Measurements from ENCODE around the gene ZNF184.

Gene ZNF184

GRCh38 chr6:27422651-27423332 is 50.1 kb downstream of the ZNF184 start:
- H3K36me3 Mint-ChIP-seq, result no peaks in the 10 kb centered on the region
- H3K4me3 Mint-ChIP-seq, result no peak overlapping the region
- no peaks in the 10 kb centered on the region for H3K4me1 Mint-ChIP-seq
- ATAC-seq (replicated peaks) (no peak), DNase-seq (no peak)
- H3K9me3 Mint-ChIP-seq, result peaks cover 4 to 5% of the 10 kb centered on the region in 2 donors
- no peak overlapping the region for H3K27ac Mint-ChIP-seq
- peaks cover 9 to 16% of the 10 kb centered on the region in 2 donors for H3K27me3 Mint-ChIP-seq

DNA sequence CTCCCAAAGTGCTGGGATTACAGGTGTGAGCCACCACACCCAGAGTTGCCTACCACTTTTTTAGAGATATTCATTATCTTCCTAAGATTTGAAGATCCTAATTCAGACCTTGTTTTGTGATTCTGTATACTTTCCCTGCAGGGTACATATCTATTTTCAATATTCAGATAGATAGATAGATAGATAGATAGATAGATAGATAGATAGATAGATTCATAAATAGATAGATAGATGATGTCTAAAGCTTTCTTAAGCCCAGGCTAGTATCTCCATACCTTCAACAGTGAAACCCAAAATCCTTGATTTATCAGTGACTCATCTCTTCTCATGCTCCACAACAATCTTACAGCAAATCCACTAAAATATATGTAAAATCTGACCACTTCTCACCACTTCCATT is 53.5 kb downstream of the ZNF184 start:
- DNase-seq (no peak), ATAC-seq (replicated peaks) (no peak)
- H3K36me3 Mint-ChIP-seq, result no peaks in the 10 kb centered on the region
- peaks cover 9 to 22% of the 10 kb centered on the region in 2 donors for H3K27me3 Mint-ChIP-seq
- H3K9me3 Mint-ChIP-seq, result peaks cover 4 to 8% of the 10 kb centered on the region in 2 donors
- no peak overlapping the region for H3K4me3 Mint-ChIP-seq
- no peaks in the 10 kb centered on the region for H3K4me1 Mint-ChIP-seq
- no peak overlapping the region for H3K27ac Mint-ChIP-seq

DNA sequence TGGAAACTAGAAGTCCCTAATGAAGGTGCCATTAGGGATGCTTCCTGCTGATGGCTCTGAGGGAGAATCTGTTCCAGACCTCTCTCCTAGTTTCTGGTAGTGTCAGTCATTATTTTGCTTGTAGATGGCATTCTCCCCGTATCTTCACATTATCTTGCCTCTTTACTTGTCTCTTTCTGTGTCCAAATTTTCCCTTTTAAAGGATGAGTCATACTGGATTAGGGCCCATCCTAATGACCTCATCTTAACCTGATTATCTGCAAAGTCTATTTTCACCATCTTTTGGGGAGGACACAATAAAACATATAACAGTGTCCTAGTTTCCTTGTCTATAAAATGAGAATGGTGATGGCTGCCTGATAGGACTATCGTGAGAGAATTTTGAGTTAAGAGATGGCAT is 57.0 kb downstream of the ZNF184 start:
- H3K4me3 Mint-ChIP-seq, result no peak overlapping the region
- no peaks in the 10 kb centered on the region for H3K36me3 Mint-ChIP-seq
- no peak for DNase-seq
- no peak overlapping the region for H3K27ac Mint-ChIP-seq
- peaks cover 9 to 12% of the 10 kb centered on the region in 2 donors for H3K27me3 Mint-ChIP-seq
- no peak for ATAC-seq (replicated peaks)
- peaks cover 0 to 5% of the 10 kb centered on the region in 2 donors for H3K9me3 Mint-ChIP-seq
- no peaks in the 10 kb centered on the region for H3K4me1 Mint-ChIP-seq

DNA sequence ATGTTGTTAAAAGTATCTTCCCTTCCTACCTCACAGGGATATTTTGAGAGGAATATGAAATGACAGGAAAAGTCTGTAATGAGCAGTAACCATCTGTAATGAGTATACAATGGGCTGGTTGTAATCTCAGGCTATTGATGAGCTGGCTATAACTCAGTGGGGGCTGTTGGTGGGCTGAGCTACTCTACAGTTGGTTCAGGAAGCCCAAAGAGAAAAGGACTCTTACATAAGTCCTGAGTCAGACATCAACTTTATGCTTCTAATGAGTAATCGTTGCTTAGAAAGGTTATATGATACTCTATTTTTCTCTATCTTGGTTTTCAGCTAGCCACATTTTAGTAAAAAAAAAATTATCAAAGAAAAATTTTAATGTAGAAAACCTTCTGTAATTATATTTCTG is 57.9 kb downstream of the ZNF184 start:
- Mint-ChIP-seq H3K36me3 (no peaks in the 10 kb centered on the region), H3K4me3 (no peak overlapping the region), H3K9me3 (peaks cover 0 to 5% of the 10 kb centered on the region in 2 donors), H3K27me3 (peaks cover 5 to 10% of the 10 kb centered on the region in 2 donors), H3K4me1 (no peaks in the 10 kb centered on the region), H3K27ac (no peak overlapping the region)
- no peak for DNase-seq
- no peak for ATAC-seq (replicated peaks)

DNA sequence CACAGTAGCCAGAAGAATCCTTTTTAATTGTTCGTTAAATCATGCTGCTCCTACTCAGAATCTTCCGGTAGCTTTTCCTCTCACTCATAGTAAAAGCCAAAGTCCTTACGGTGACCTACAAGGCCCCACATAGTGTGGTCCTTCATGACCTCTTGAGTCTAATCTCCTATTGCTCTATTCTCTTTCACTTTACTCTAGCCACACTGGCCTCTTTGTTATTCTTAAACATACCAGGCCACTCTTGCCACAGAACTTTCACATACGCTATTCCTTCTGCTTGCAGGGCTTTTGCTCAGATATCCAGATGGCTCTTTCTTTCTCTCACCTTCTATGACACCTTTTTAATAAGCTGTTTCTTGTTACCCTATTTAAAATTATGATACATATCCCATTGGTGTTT is 58.6 kb downstream of the ZNF184 start:
- Mint-ChIP-seq H3K27ac (no peak overlapping the region), H3K36me3 (no peaks in the 10 kb centered on the region), H3K4me1 (no peaks in the 10 kb centered on the region), H3K4me3 (no peak overlapping the region), H3K9me3 (peaks cover 0 to 3% of the 10 kb centered on the region in 2 donors), H3K27me3 (peaks cover 0 to 6% of the 10 kb centered on the region in 2 donors)
- no peak for ATAC-seq (replicated peaks)
- DNase-seq, result no peak

DNA sequence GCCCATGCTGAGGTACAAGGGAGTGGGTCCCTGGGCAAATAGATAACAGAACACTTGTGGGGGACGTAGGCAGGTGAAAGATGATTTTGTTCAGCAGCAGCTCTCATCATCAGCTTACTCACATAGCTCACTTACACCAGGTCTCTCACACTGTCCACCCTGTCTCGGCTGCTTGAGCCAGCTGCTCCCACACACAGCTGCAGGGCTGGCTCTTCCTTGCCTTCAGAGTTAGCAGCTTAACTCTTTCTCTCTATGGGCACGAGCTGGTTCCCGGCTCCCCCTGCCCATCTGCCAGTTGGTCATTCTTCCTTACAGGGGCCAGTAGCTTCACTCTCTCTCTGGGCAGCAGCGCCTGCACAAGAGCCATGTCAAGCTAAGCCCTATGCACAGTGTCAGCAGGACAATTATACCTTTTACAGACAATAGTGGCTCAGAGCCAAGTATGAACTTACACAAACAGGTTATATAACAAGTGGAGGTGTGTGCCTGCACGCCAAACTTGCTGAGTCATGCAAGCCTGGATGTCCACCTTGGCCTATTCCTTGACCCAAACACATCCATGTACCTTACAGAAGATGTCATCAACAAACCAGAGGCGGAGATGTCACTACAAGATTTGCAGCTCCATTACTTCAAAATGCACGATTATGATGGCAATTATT is 65.6 kb downstream of the ZNF184 start:
- Mint-ChIP-seq H3K9me3 (peaks cover 6 to 15% of the 10 kb centered on the region in 2 donors), H3K27me3 (peaks cover 0 to 10% of the 10 kb centered on the region in 2 donors), H3K36me3 (peaks cover 10 to 17% of the 10 kb centered on the region in 2 donors), H3K4me1 (no peaks in the 10 kb centered on the region), H3K27ac (no peak overlapping the region), H3K4me3 (no peak overlapping the region)
- DNase-seq (no peak), ATAC-seq (replicated peaks) (no peak)

GRCh38 chr6:27406085-27406484 is 66.8 kb downstream of the ZNF184 start:
- no peak for ATAC-seq (replicated peaks)
- peaks cover 13 to 25% of the 10 kb centered on the region in 2 donors for H3K9me3 Mint-ChIP-seq
- no peak for DNase-seq
- peaks cover 19 to 28% of the 10 kb centered on the region in 2 donors for H3K36me3 Mint-ChIP-seq
- no peak overlapping the region for H3K27ac Mint-ChIP-seq
- H3K4me3 Mint-ChIP-seq, result no peak overlapping the region
- peaks cover 0 to 10% of the 10 kb centered on the region in 2 donors for H3K27me3 Mint-ChIP-seq
- no peaks in the 10 kb centered on the region for H3K4me1 Mint-ChIP-seq

- Mint-ChIP-seq H3K4me3 (no peak overlapping the region), H3K27ac (no peak overlapping the region), H3K27me3 (no peaks in the 10 kb centered on the region), H3K9me3 (peaks cover 25 to 39% of the 10 kb centered on the region in 2 donors), H3K4me1 (no peaks in the 10 kb centered on the region), H3K36me3 (peaks cover 56 to 68% of the 10 kb centered on the region in 2 donors)
- ATAC-seq (replicated peaks) (no peak), DNase-seq (no peak)
These were observed 71.8 kb downstream of the ZNF184 start for GRCh38 chr6:27400877-27401642.
